Activated CD4-positive, alpha-beta memory T cell treated with anti-CD3 and anti-CD28 coated beads for 36 hours (primary cell): ENCODE results near the gene SSBP4. TPM values are rescaled to one million over a fixed set of nuclear protein-coding genes. Genes with fewer than 3 reads are reported as not detected.

Experiments used
- CTCF ChIA-PET: fragments of 350-600 bp; sonication (Branson Sonifier 250); formaldehyde crosslinking; loops from one replicate; lab custom pipeline; 2021; ENCODE audit warnings: antibody characterized with exemption, inconsistent platforms; lab: Charles Lee
- POLR2A ChIA-PET: fragments of 350-600 bp; sonication (Branson Sonifier 250); formaldehyde crosslinking; loops from one replicate; lab custom pipeline; 2021; ENCODE audit warnings: antibody characterized with exemption; lab: Charles Lee
- DNase-seq: peaks from one replicate; pipeline ENCODE4 v3.0.0-alpha.2; 2020
- H3K27ac Mint-ChIP-seq: one replicate; pipeline ENCODE4 v1.8.0; 2021; ENCODE audit warnings: mixed read lengths
- H3K27me3 Mint-ChIP-seq: one replicate; pipeline ENCODE4 v1.8.0; 2021; ENCODE audit warnings: mixed read lengths
- H3K36me3 Mint-ChIP-seq: one replicate; pipeline ENCODE4 v1.8.0; 2021; ENCODE audit warnings: mixed read lengths
- H3K4me1 Mint-ChIP-seq: one replicate; pipeline ENCODE4 v1.8.0; 2021; ENCODE audit warnings: low read depth, mixed read lengths
- H3K4me3 Mint-ChIP-seq: one replicate; pipeline ENCODE4 v1.8.0; 2021; ENCODE audit warnings: mild to moderate bottlenecking, mixed read lengths
- H3K9me3 Mint-ChIP-seq: one replicate; pipeline ENCODE4 v1.8.0; 2021; ENCODE audit warnings: mixed read lengths
- intact Hi-C: fragments of 100-400 bp; cut with micrococcal nuclease; formaldehyde crosslinking; loops from one replicate; pipeline ENCODE4 v1.15.1; 2023
- total RNA-seq, 2 experiments: library from RNA; stranded (reverse); gene quantifications; one replicate each; pipeline ENCODE4 v1.2.3, GENCODE V29; 2021

SSBP4 gene
- total RNA-seq, 2 experiments from 2014 or later, result 97.9 to 102 TPM

- CTCF ChIA-PET, result interaction anchor here (0.7 kb wide), 1 partner anchor 71 kb away, joined by 3 read pairs; no protein-coding TSS in a partner anchor
- POLR2A ChIA-PET, result no interaction called here
- DNase-seq, result peak; percentile 79
- intact Hi-C loops, result no loop called here
- no peaks in the 10 kb centered on the region for H3K9me3 Mint-ChIP-seq
- H3K4me3 Mint-ChIP-seq, result peak overlapping the region; percentile 65
- H3K4me1 Mint-ChIP-seq, result peaks cover 16% of the 10 kb centered on the region
- H3K27me3 Mint-ChIP-seq, result no peaks in the 10 kb centered on the region
- H3K36me3 Mint-ChIP-seq, result peaks cover 7% of the 10 kb centered on the region
- H3K27ac Mint-ChIP-seq, result peak overlapping the region; percentile 56
These were observed 17.7 kb downstream of the SSBP4 start for GRCh38 chr19:18436671-18437490.

DNA sequence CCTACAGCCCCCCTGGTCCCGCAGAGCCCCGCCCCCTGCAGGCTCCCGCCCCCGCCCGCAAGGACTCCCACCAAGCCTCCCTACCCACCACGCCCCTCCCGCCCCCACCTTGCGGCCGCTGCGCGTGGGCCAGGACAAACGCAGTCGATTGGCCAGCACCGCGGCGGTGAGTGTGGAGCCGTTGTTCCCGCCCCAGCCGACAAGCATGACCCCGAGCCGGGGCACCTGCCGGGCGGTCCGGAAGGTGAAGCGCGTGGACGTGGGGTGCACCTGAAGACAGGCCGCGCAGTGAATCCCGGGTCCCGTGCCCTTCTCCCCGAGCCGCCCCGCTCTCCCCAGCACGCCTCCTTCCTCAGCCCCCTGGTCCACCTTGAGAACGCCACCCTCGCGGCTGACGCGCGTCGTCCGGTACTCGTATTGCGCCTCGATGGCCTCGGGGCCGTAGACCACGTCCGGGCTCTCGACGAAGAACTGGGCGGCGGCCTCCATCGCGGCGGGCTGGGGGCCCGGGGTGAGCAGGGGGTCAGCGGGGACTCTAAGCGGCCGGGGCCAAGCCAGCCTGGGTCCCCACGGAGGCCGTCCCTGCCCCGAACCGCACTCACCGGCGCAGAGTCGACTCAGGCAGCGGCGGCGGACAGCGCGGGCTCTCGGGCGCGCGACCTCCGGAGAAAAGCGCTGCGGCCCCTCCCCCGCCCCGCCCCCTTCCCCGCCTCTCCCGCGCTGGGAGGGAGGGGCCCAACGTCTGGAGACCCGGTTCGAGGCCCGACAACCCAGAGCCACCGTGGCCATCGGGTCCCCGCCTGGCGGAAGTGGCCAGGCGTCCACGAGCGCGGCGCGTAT lies 18.5 kb downstream of the SSBP4 start, which contains the start of gene ISYNA1:
Gene ISYNA1, minus strand, starts transcription at position 643 of the 840 bp plus-strand sequence. Its CDS starts 154 bp downstream, at position 489.
- Mint-ChIP-seq H3K9me3 (peaks cover 3% of the 10 kb centered on the region), H3K4me1 (peaks cover 18% of the 10 kb centered on the region), H3K4me3 (peak within 1 kb of the TSS; percentile 65), H3K27me3 (no peaks in the 10 kb centered on the region), H3K36me3 (peaks cover 12% of the 10 kb centered on the region), H3K27ac (no peak within 1 kb of the TSS)
- intact Hi-C loops, result no loop called here
- DNase-seq, result peak; percentile 65
- ChIA-PET CTCF (interaction anchor here (0.7 to 1.0 kb wide), 2 partner anchors 13 to 71 kb away, joined by 3 read pairs; no protein-coding TSS in a partner anchor), POLR2A (no interaction called here)

DNA sequence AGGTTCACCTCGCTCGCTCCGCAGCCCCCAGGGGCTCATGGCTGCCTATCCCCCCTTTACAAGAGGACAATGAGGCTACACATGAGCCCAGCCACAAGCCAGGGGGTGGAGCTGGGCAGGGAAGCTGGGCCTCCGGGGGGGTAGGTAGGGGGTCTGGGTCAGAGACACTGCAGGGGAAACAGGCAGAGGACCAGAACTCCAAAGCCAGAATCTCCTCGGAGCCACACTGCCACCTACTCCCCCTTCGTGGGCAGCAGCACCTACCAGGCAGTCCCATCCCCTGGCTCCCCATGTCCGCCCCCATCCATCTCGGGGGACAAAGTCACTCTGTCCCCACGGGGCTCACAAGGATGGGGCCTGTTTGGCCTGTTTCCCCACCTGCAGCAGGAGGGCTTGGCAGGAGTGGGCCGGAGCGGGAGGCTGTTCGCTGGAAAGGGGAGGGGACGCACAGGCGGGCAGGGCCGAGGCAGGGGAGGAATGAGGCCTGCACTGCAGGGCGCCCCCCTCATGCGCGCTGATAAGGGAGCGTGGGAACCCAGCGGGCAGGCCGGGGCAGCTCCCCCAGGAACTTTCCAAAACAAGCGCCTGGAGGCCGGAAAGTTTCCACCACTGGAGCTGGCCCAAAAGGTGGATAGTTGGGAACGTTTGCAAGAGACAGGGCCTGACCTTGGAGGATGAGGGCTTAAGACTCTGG lies 19.3 kb downstream of the SSBP4 start:
- no peak overlapping the region for H3K27ac Mint-ChIP-seq
- CTCF ChIA-PET, result interaction anchor here (0.7 to 1.0 kb wide), 2 partner anchors 12 to 409 kb away, joined by 3 read pairs; no protein-coding TSS in a partner anchor
- H3K9me3 Mint-ChIP-seq, result peaks cover 3% of the 10 kb centered on the region
- peaks cover 13% of the 10 kb centered on the region for H3K36me3 Mint-ChIP-seq
- intact Hi-C loops, result no loop called here
- H3K4me3 Mint-ChIP-seq, result no peak overlapping the region
- POLR2A ChIA-PET, result interaction anchor here (0.6 to 1.5 kb wide), 2 partner anchors 10 to 25 kb away, joined by 3 read pairs; no protein-coding TSS in a partner anchor
- no peak for DNase-seq
- peaks cover 23% of the 10 kb centered on the region for H3K4me1 Mint-ChIP-seq
- H3K27me3 Mint-ChIP-seq, result no peaks in the 10 kb centered on the region

DNA sequence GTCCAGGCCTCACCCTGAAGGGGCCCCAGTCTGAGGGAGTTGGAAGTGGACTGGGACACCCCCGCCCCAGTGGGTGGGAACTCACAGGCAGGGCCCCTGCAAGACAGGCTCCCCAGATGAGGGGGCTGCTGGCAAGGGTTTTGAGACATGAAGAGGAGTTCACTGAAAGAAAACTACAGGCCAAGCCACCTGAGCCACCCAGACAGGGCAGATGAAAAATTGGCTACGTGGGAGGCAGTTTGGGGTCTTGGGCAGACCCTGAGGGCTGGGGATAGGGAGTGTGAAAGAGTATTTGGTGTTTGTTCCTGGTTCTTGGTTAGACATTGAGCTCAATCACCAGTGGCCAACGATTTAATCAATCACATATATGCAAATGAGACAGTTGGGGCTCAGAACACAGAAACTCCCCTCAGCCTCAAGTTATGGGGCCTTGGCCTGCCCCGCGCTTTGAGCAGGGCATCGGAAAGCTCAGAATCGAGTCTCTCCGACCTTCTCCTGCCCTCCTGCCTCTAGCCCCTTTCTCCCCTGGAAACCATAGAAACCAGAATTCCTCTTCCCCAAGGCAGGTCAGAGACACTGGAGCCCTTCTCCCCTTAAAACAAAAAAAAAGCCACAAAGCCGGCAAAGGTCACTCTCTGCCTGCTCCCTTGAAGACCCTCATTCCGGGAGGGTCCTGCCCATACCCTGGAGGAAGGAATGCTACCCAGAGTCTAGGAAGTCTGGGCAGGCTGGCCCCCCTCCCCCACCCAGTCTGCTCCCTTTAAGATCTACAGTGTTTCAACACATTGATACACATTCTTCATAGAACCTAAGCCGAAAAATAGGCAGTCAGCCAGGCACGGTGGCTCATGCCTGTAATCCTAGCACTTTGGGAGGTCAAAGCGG lies 20.1 kb downstream of the SSBP4 start:
- peaks cover 3% of the 10 kb centered on the region for H3K9me3 Mint-ChIP-seq
- POLR2A ChIA-PET, result interaction anchor here (0.6 to 1.5 kb wide), 2 partner anchors 11 to 25 kb away, joined by 3 read pairs; no protein-coding TSS in a partner anchor
- no peak for DNase-seq
- no peak overlapping the region for H3K4me3 Mint-ChIP-seq
- H3K27me3 Mint-ChIP-seq, result no peaks in the 10 kb centered on the region
- intact Hi-C loops, result no loop called here
- no peak overlapping the region for H3K27ac Mint-ChIP-seq
- peaks cover 23% of the 10 kb centered on the region for H3K4me1 Mint-ChIP-seq
- peaks cover 10% of the 10 kb centered on the region for H3K36me3 Mint-ChIP-seq
- CTCF ChIA-PET, result interaction anchor here (0.5 to 1.8 kb wide), 4 partner anchors 12 to 408 kb away, joined by 3 to 9 read pairs (median 3); no protein-coding TSS in a partner anchor

DNA sequence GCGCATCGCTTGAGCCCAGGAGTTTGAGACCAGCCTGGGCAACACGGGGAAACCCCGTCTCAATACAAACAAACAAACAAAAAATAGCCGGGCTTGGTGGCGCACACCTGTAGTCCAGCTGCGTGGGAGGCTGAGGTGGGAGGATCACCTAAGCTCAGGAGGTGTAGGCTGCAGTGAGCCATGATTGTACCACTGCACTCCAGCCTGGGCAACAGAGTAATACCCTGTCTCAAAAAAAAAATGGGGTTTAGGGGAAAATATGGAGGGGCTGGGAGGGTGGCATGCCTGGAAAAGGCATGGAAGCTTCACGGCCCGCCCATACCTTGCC lies 20.7 kb downstream of the SSBP4 start:
- no peak for DNase-seq
- ChIA-PET POLR2A (interaction anchor here (0.6 to 1.5 kb wide), 2 partner anchors 11 to 506 kb away, joined by 3 to 4 read pairs; no protein-coding TSS in a partner anchor), CTCF (interaction anchor here (0.5 to 1.8 kb wide), 6 partner anchors 11 to 777 kb away, joined by 3 to 9 read pairs (median 3); no protein-coding TSS in a partner anchor)
- peaks cover 23% of the 10 kb centered on the region for H3K4me1 Mint-ChIP-seq
- H3K36me3 Mint-ChIP-seq, result peaks cover 5% of the 10 kb centered on the region
- no peaks in the 10 kb centered on the region for H3K27me3 Mint-ChIP-seq
- no peak overlapping the region for H3K4me3 Mint-ChIP-seq
- H3K27ac Mint-ChIP-seq, result no peak overlapping the region
- intact Hi-C loops, result loop anchor here (5.0 kb wide), 1 partner anchor 102 kb away; the partner anchor contains the start of gene FKBP8
- peaks cover 3% of the 10 kb centered on the region for H3K9me3 Mint-ChIP-seq

GRCh38 chr19:18440415-18440877 lies 21.2 kb downstream of the SSBP4 start:
- Mint-ChIP-seq H3K36me3 (peaks cover 5% of the 10 kb centered on the region), H3K27me3 (no peaks in the 10 kb centered on the region), H3K4me1 (peaks cover 23% of the 10 kb centered on the region), H3K9me3 (peaks cover 3% of the 10 kb centered on the region), H3K27ac (no peak overlapping the region), H3K4me3 (no peak overlapping the region)
- ChIA-PET CTCF (interaction anchor here (0.6 to 1.8 kb wide), 7 partner anchors 10 to 777 kb away, joined by 3 to 9 read pairs (median 3); no protein-coding TSS in a partner anchor), POLR2A (interaction anchor here (0.6 to 1.0 kb wide), 2 partner anchors 66 to 506 kb away, joined by 3 to 4 read pairs; no protein-coding TSS in a partner anchor)
- intact Hi-C loops, result loop anchor here (5.0 kb wide), 1 partner anchor 102 kb away; the partner anchor contains the start of gene FKBP8
- peak; percentile 66 for DNase-seq

GRCh38 chr19:18440936-18441803 lies 22.0 kb downstream of the SSBP4 start:
- H3K36me3 Mint-ChIP-seq, result peaks cover 5% of the 10 kb centered on the region
- intact Hi-C loops, result loop anchor here (5.0 kb wide), 1 partner anchor 101 kb away; the partner anchor contains the start of gene FKBP8
- DNase-seq, result no peak
- no peaks in the 10 kb centered on the region for H3K27me3 Mint-ChIP-seq
- H3K27ac Mint-ChIP-seq, result peak overlapping the region; percentile 25
- H3K4me3 Mint-ChIP-seq, result no peak overlapping the region
- H3K9me3 Mint-ChIP-seq, result peaks cover 3% of the 10 kb centered on the region
- peaks cover 22% of the 10 kb centered on the region for H3K4me1 Mint-ChIP-seq
- ChIA-PET POLR2A (interaction anchor here (1.0 kb wide), 1 partner anchor 66 kb away, joined by 3 read pairs; no protein-coding TSS in a partner anchor), CTCF (interaction anchor here (0.7 to 1.8 kb wide), 3 partner anchors 10 to 30 kb away, joined by 3 to 9 read pairs (median 4); no protein-coding TSS in a partner anchor)

GRCh38 chr19:18441804-18442788 lies 22.9 kb downstream of the SSBP4 start:
- intact Hi-C loops, result loop anchor here (5.0 kb wide), 1 partner anchor 100 kb away; the partner anchor contains the start of gene FKBP8
- peaks cover 7% of the 10 kb centered on the region for H3K36me3 Mint-ChIP-seq
- H3K4me3 Mint-ChIP-seq, result no peak overlapping the region
- no peaks in the 10 kb centered on the region for H3K27me3 Mint-ChIP-seq
- peaks cover 16% of the 10 kb centered on the region for H3K4me1 Mint-ChIP-seq
- peak overlapping the region; percentile 72 for H3K27ac Mint-ChIP-seq
- DNase-seq, result no peak
- ChIA-PET CTCF (interaction anchor here (1.7 kb wide), 1 partner anchor 147 kb away, joined by 4 read pairs; the partner anchor contains the start of gene REX1BD), POLR2A (no interaction called here)
- peaks cover 3% of the 10 kb centered on the region for H3K9me3 Mint-ChIP-seq
